ENCODE data around the gene MATR3. TPM values are rescaled to one million over a fixed set of nuclear protein-coding genes. Genes with fewer than 3 reads are reported as not detected.

The MATR3 gene
- total RNA-seq, 1 experiment from 2014 or later = 267 TPM

GRCh38 chr5:139369181-139369580 lies 75.6 kb downstream of the MATR3 start:
- Histone ChIP-seq H3K9ac (ENCODE audit: extremely low read depth, insufficient read length, low read length) (no peak overlapping the region), H4K8ac (replicated peaks; ENCODE audit: insufficient read length, low read depth, low read length) (no peak overlapping the region), H3K23ac (ENCODE audit: insufficient read length, low read depth, low read length) (no peak overlapping the region), H3K79me2 (ENCODE audit: insufficient read depth, low read length) (no peaks in the 10 kb centered on the region), H3K4ac (ENCODE audit: low read depth, low read length) (no peak overlapping the region), H2BK20ac (ENCODE audit: low read depth, low read length, poor library complexity, severe bottlenecking) (no peak overlapping the region), H3K23me2 (ENCODE audit: insufficient read length, low read depth, low read length, poor library complexity, severe bottlenecking) (no peaks in the 10 kb centered on the region), H2BK15ac (ENCODE audit: low read depth, low read length) (no peak overlapping the region), H2BK120ac (ENCODE audit: low read depth, low read length, poor library complexity, severe bottlenecking) (no peak overlapping the region), H2BK5ac (ENCODE audit: insufficient read length, low read length) (no peak overlapping the region), H4K5ac (ENCODE audit: insufficient read length, low read depth, low read length) (no peak overlapping the region), H2AFZ (ENCODE audit: low read length) (no peak overlapping the region), H3K4me2 (ENCODE audit: insufficient read depth, insufficient read length, low read length) (no peak overlapping the region), H2BK12ac (ENCODE audit: insufficient read length, low read depth, low read length) (no peak overlapping the region), H3K9me3 (ENCODE audit: control insufficient read depth, low read depth, low read length) (no peaks in the 10 kb centered on the region), H3K18ac (ENCODE audit: insufficient read length, low read depth, low read length) (no peak overlapping the region), H3K56ac (ENCODE audit: insufficient read length, low read depth, low read length) (no peak overlapping the region), H3K14ac (ENCODE audit: insufficient read depth, low read length) (no peak overlapping the region), H3K4me1 (ENCODE audit: insufficient read depth, low read length) (no peaks in the 10 kb centered on the region), H4K20me1 (ENCODE audit: control insufficient read depth, insufficient read depth, insufficient read length) (no peaks in the 10 kb centered on the region), H2AK5ac (ENCODE audit: insufficient read length, low read length) (no peak overlapping the region), H3K27me3 (ENCODE audit: insufficient read depth, low read length) (no peaks in the 10 kb centered on the region), H3K27ac (ENCODE audit: insufficient read length, low read depth, low read length) (no peak overlapping the region), H3T11ph (ENCODE audit: low read length) (no peak overlapping the region), H3K79me1 (ENCODE audit: insufficient read depth, low read depth, low read length, poor library complexity, severe bottlenecking) (no peaks in the 10 kb centered on the region), H4K91ac (ENCODE audit: insufficient read length, low read depth, low read length) (no peak overlapping the region)
- Mint-ChIP-seq H3K4me3 (no peak overlapping the region), H3K27me3 (ENCODE audit: low read depth) (no peaks in the 10 kb centered on the region), H3K27ac (no peak overlapping the region), H3K36me3 (ENCODE audit: insufficient read depth in 1 of 3, low read depth in 3 of 3) (peaks cover 28 to 74% (median 51%) of the 10 kb centered on the region in 3 experiments; a peak in 6 of 7 replicates), H3K9me3 (no peaks in the 10 kb centered on the region), H3K4me1 (no peaks in the 10 kb centered on the region)
- no peak for DNase-seq
- TF ChIP-seq CTCF (conservative IDR thresholded peaks at IDR 0.05) = no peak
- WGBS (ENCODE audit: extremely low coverage, insufficient read length, low lambda C conversion rate) = no CpG with 5 or more reads among the region's 1 CpG

All from H9 (cell line).